ENCODE data around the gene TIAL1. TPM values are rescaled to one million over a fixed set of nuclear protein-coding genes. Genes with fewer than 3 reads are reported as not detected.
"Not testable (repeated sequence)": the region's sequence is repeated elsewhere in the genome, so short reads cannot be mapped to it uniquely, and the experiment has no call there.

The TIAL1 gene
- total RNA-seq, 2 experiments from 2014 or later = 181 to 191 TPM

DNA sequence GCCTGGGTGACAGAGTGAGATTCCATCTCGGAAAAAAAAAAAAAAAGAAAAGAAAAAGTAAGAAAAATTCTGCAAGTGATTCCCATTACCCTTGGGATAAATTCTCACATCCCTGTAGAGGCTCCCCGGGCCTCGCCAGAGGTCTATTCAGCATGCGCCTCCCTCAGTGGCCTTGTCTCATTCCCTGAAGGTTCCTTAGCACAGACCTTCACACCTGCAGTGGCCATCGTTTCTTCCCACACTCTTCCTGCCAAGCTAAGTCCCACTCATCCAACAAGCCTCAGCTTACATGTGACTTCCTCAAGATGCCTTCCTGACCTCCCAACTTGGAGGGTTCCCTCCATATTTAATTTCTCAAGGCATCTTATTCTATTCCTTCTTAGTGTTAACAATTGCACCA is 33.5 kb upstream of the TIAL1 start:
- H3K27ac Mint-ChIP-seq = no peak overlapping the region
- DNase-seq = no peak
- no peaks in the 10 kb centered on the region for H3K27me3 Mint-ChIP-seq
- no peak overlapping the region for H3K4me3 Mint-ChIP-seq
- CTCF ChIA-PET = no interaction called here
- ATAC-seq = no peak
- no peaks in the 10 kb centered on the region for H3K4me1 Mint-ChIP-seq
- no peaks in the 10 kb centered on the region for H3K9me3 Mint-ChIP-seq (ENCODE audit: low read depth)
- no peaks in the 10 kb centered on the region for H3K36me3 Mint-ChIP-seq

- no peak for DNase-seq
- no peaks in the 10 kb centered on the region for H3K9me3 Mint-ChIP-seq (ENCODE audit: low read depth)
- no peaks in the 10 kb centered on the region for H3K27me3 Mint-ChIP-seq
- no peak for ATAC-seq
- H3K4me1 Mint-ChIP-seq = no peaks in the 10 kb centered on the region
- H3K36me3 Mint-ChIP-seq = no peaks in the 10 kb centered on the region
- no peak overlapping the region for H3K27ac Mint-ChIP-seq
- CTCF ChIA-PET = interaction anchor here (1.1 to 1.6 kb wide), 2 partner anchors 23 to 61 kb away, joined by 4 to 5 read pairs; no protein-coding TSS in a partner anchor
- H3K4me3 Mint-ChIP-seq = no peak overlapping the region
These were observed 29.0 kb upstream of the TIAL1 start for GRCh38 chr10:119625570-119626280.

GRCh38 chr10:119621078-119621384 is 24.3 kb upstream of the TIAL1 start:
- H3K27me3 Mint-ChIP-seq = no peaks in the 10 kb centered on the region
- peaks cover 5% of the 10 kb centered on the region for H3K4me1 Mint-ChIP-seq
- DNase-seq (no peak), ATAC-seq (no peak)
- CTCF ChIA-PET = no interaction called here
- no peaks in the 10 kb centered on the region for H3K36me3 Mint-ChIP-seq
- no peak overlapping the region for H3K4me3 Mint-ChIP-seq
- H3K9me3 Mint-ChIP-seq (ENCODE audit: low read depth) = no peaks in the 10 kb centered on the region
- no peak overlapping the region for H3K27ac Mint-ChIP-seq

GRCh38 chr10:119620241-119621077 is 23.7 kb upstream of the TIAL1 start:
- Mint-ChIP-seq H3K27me3 (no peaks in the 10 kb centered on the region), H3K27ac (no peak overlapping the region), H3K36me3 (no peaks in the 10 kb centered on the region), H3K4me3 (no peak overlapping the region), H3K4me1 (peaks cover 5% of the 10 kb centered on the region), H3K9me3 (ENCODE audit: low read depth) (no peaks in the 10 kb centered on the region)
- DNase-seq (no peak), ATAC-seq (no peak)
- CTCF ChIA-PET = no interaction called here

DNA sequence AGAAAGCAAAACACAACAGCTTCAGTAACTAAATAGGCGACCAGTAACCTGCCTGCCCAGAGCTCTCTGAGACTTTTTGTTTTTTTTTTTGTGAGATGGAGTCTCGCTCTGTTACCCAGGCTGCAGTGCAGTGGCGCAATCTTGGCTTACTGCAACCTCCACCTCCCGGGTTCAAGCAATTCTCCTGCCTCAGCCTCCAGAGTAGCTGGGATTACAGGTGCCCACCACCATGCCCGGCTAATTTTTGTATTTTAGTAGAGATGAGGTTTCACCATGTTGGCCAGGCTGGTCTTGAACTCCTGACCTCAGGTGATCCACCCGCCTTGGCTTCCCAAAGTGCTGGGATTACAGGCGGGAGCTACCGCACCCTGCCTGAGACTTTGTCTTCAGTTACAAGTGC is 23.0 kb upstream of the TIAL1 start:
- H3K9me3 Mint-ChIP-seq (ENCODE audit: low read depth); H3K27ac Mint-ChIP-seq; CTCF ChIA-PET; H3K27me3 Mint-ChIP-seq; DNase-seq; H3K4me3 Mint-ChIP-seq; H3K36me3 Mint-ChIP-seq; ATAC-seq; H3K4me1 Mint-ChIP-seq: not testable (repeated sequence)

DNA sequence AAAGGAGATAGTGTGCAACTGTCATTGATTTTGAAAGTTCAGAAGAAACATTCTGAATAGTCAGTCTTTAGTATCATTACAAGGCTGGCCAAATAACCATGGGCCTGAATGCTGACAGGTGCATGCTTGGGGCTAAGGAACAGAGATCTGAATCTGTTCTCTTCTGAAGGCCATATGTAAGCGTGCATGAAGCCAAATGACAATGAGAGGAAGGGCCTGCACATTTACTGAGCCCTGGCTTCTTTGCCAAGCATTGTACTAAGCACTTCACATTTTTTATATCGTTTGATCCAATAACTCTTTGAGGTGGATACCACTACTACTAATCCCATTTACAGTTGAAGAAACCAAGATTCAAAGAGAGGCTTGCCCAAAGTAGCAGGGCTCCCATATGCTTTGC is 22.5 kb upstream of the TIAL1 start:
- CTCF ChIA-PET = no interaction called here
- DNase-seq (no peak), ATAC-seq (no peak)
- no peaks in the 10 kb centered on the region for H3K9me3 Mint-ChIP-seq (ENCODE audit: low read depth)
- no peaks in the 10 kb centered on the region for H3K36me3 Mint-ChIP-seq
- H3K4me1 Mint-ChIP-seq = peaks cover 5% of the 10 kb centered on the region
- H3K27me3 Mint-ChIP-seq = no peaks in the 10 kb centered on the region
- H3K4me3 Mint-ChIP-seq = no peak overlapping the region
- no peak overlapping the region for H3K27ac Mint-ChIP-seq

GRCh38 chr10:119616882-119617570 is 20.3 kb upstream of the TIAL1 start:
- H3K4me3 Mint-ChIP-seq = no peak overlapping the region
- no peaks in the 10 kb centered on the region for H3K9me3 Mint-ChIP-seq (ENCODE audit: low read depth)
- DNase-seq (no peak), ATAC-seq (no peak)
- no peak overlapping the region for H3K27ac Mint-ChIP-seq
- H3K36me3 Mint-ChIP-seq = no peaks in the 10 kb centered on the region
- CTCF ChIA-PET = no interaction called here
- no peaks in the 10 kb centered on the region for H3K27me3 Mint-ChIP-seq
- H3K4me1 Mint-ChIP-seq = peaks cover 5% of the 10 kb centered on the region

- H3K4me1 Mint-ChIP-seq = peaks cover 2% of the 10 kb centered on the region
- DNase-seq (no peak), ATAC-seq (no peak)
- no peak overlapping the region for H3K27ac Mint-ChIP-seq
- H3K27me3 Mint-ChIP-seq = peaks cover 8% of the 10 kb centered on the region
- CTCF ChIA-PET = interaction anchor here (0.6 to 1.8 kb wide), 2 partner anchors 12 to 429 kb away, joined by 3 to 8 read pairs; no protein-coding TSS in a partner anchor
- no peak overlapping the region for H3K4me3 Mint-ChIP-seq
- H3K9me3 Mint-ChIP-seq (ENCODE audit: low read depth) = no peaks in the 10 kb centered on the region
- H3K36me3 Mint-ChIP-seq = peaks cover 3% of the 10 kb centered on the region
These were observed 17.9 kb upstream of the TIAL1 start for GRCh38 chr10:119614686-119615085.

GRCh38 chr10:119613741-119614140 is 17.0 kb upstream of the TIAL1 start:
- H3K4me3 Mint-ChIP-seq = no peak overlapping the region
- H3K27ac Mint-ChIP-seq = no peak overlapping the region
- no peak for DNase-seq
- CTCF ChIA-PET = interaction anchor here (1.8 kb wide), 1 partner anchor 11 kb away, joined by 8 read pairs; no protein-coding TSS in a partner anchor
- H3K27me3 Mint-ChIP-seq = peaks cover 13% of the 10 kb centered on the region
- H3K9me3 Mint-ChIP-seq (ENCODE audit: low read depth) = no peaks in the 10 kb centered on the region
- H3K36me3 Mint-ChIP-seq = peaks cover 3% of the 10 kb centered on the region
- no peak for ATAC-seq
- H3K4me1 Mint-ChIP-seq = peaks cover 5% of the 10 kb centered on the region

- Mint-ChIP-seq H3K4me1 (peaks cover 5% of the 10 kb centered on the region), H3K4me3 (no peak overlapping the region), H3K9me3 (ENCODE audit: low read depth) (no peaks in the 10 kb centered on the region), H3K27ac (no peak overlapping the region), H3K27me3 (peaks cover 16% of the 10 kb centered on the region), H3K36me3 (peaks cover 3% of the 10 kb centered on the region)
- ATAC-seq (no peak), DNase-seq (no peak)
- CTCF ChIA-PET = interaction anchor here (1.3 to 1.4 kb wide), 2 partner anchors 9 to 16 kb away, joined by 3 to 4 read pairs; no protein-coding TSS in a partner anchor
These were observed 14.7 kb upstream of the TIAL1 start for GRCh38 chr10:119611433-119611832.

DNA sequence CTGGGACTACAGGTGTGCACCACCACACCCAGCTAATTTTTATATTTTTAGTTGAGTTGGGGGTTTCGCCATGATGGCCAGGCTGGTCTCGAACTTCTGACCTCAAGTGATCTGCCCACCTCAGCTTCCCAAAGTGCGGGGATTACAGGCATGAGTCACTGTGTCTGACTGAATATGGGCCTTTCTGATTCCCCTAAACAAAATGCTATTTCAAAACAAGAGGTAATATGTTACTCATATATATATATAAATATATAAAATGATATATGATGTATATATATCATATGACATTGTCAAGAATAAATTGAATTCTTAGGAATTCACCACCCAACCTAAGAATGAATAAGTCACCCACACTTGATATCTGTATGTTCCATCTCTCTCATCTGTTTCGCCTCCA is 12.8 kb upstream of the TIAL1 start:
- CTCF ChIA-PET = no interaction called here
- no peaks in the 10 kb centered on the region for H3K9me3 Mint-ChIP-seq (ENCODE audit: low read depth)

DNA sequence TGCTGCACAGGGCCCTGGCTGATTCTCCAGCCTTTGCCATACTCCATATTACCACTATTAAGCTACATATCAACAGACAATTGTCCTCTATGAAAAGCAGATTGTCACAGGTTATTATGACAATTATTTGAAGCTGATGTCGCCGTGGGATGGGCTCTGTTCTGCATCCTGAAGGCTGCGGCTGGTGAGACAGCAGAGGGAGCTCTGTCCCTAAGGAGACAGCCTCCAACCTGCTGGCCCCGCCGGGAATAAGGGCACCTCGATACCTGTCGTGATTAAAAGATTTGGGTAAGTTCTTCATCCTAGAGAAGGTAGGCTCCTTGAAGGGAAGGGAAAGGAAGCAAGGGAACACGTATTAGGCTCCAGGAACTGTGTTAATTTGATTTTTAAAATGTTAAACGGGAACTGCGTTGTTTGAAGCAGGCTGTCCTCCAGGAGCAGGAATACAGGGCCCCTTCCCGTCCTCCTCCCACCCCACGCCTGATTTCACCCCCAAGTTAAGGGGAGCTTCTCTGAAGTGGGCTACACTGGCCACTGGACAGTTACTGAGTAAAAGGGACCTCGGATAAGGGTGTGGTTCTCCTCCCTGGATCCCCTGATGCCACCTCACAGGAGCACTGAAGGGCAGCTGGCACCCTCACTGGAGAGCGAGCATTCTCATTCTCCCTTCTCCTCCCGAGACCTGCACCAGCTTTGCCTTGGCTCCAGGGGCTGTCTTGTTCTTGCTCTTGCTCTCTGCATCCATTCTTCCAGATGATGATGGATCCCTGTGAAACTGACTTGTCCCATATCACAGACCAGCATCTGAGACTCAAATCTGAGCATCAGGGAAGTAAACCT is 11.8 kb upstream of the TIAL1 start:
- H3K27me3 Mint-ChIP-seq = peaks cover 16% of the 10 kb centered on the region

More for the DNA sequence above, 12.8 kb upstream of the TIAL1 start:
- DNase-seq = no peak
- peaks cover 16% of the 10 kb centered on the region for H3K27me3 Mint-ChIP-seq
- H3K36me3 Mint-ChIP-seq = peaks cover 3% of the 10 kb centered on the region
- no peak overlapping the region for H3K27ac Mint-ChIP-seq
- H3K4me3 Mint-ChIP-seq = no peak overlapping the region
- no peak for ATAC-seq
- H3K4me1 Mint-ChIP-seq = peaks cover 5% of the 10 kb centered on the region

DNA sequence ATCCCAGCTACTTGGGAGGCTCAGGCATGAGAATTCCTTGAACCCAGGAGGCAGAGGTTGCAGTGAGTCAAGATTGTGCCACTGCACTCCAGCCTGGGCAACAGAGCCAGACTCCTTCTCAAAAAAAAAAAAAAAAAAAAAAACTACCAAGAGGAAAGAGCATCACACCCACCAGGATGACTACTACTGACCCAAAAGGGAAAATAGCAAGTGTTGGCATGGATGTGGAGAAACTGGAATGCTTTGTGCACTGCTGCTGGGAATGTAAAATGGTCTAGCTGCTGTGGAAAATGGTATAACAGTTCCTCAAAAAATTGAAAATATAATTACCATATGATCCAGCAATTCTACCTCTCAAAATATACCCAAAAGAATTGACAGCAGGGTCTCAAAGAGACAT is 7.7 kb upstream of the TIAL1 start:
- no peaks in the 10 kb centered on the region for H3K9me3 Mint-ChIP-seq (ENCODE audit: low read depth)
- no peak for ATAC-seq
- peaks cover 8% of the 10 kb centered on the region for H3K27me3 Mint-ChIP-seq
- H3K36me3 Mint-ChIP-seq = no peaks in the 10 kb centered on the region
- H3K27ac Mint-ChIP-seq = no peak overlapping the region
- CTCF ChIA-PET = no interaction called here
- H3K4me1 Mint-ChIP-seq = peaks cover 5% of the 10 kb centered on the region
- no peak for DNase-seq
- H3K4me3 Mint-ChIP-seq = no peak overlapping the region

More for the DNA sequence above, 11.8 kb upstream of the TIAL1 start:
- CTCF ChIA-PET = interaction anchor here (1.1 to 1.3 kb wide), 2 partner anchors 11 to 44 kb away, joined by 3 to 4 read pairs; partner anchors contain the start of gene TIAL1
- Mint-ChIP-seq H3K9me3 (ENCODE audit: low read depth) (no peaks in the 10 kb centered on the region), H3K36me3 (peaks cover 3% of the 10 kb centered on the region), H3K4me1 (peaks cover 5% of the 10 kb centered on the region), H3K27ac (no peak overlapping the region), H3K4me3 (no peak overlapping the region)
- no peak for DNase-seq
- peak; percentile 36 for ATAC-seq
